GM19328 (cell line): ENCODE measurements around the gene MTNR1B.

Experiments
- ATAC-seq: cut with Tn5 transposase; IDR thresholded peaks from one replicate; pipeline ENCODE4 v1.9.1; 2021; ENCODE audit warnings: mild to moderate bottlenecking, moderate library complexity; ENCODE audit not compliant: unreplicated experiment

MTNR1B gene

DNA sequence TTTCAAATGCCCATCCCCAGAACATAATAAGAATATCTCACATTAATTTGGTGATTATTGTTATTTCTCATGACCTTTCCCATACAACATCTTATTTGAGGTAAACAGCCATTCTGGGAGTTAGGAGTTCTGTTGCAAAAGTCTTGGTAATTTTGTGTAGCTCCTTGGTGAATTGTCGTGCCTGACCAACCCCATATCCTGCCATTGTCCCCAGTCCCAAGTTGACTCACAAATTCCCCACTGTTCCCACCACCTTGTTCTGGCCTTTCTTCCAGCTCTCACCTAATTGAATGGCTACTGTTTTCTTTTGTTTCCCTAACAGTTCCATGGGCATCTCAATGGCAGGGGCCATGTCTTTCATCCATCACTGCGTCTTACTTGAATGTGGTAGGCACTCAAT is 8.0 kb downstream of the MTNR1B start:
- ATAC-seq, result no peak

DNA sequence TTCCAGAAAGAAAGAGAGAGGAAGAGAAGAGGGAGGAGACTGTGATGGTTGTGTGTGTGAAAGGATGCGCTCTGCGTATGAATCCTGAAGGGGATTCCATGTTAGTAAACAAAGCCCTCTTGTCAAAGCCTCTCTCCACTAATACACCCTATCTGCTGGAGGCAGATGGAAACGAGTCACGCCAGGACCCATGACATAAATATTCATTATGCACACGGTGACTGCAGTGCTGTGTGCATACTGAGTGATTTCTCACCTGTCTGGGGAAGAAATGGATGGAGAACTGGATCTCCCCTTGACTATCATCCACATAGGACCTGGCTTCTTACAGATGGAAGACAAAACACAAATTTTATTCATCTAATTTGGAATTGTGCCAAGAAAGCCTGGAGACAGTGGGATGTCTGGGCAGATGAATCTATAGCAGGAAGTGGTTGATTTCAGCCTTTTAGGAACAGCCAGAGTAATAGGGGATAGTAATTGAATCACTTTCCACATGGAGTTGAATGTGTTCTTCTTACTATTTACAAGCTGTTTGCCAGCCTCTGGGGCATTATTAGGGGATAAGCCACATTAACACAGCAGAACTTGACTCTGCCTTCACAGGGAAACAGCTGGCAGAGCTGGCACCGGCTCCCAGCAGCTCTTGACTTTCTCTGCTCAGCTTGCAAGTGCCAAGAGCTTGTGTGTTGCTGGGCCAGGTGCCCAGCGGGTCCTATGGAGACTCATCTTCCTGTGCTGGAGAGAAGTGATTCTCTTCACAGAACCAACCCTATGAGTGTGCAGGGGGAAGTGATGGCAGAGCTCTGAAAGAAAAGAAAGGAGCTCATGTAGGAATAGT is 9.0 kb downstream of the MTNR1B start:
- ATAC-seq, result no peak

DNA sequence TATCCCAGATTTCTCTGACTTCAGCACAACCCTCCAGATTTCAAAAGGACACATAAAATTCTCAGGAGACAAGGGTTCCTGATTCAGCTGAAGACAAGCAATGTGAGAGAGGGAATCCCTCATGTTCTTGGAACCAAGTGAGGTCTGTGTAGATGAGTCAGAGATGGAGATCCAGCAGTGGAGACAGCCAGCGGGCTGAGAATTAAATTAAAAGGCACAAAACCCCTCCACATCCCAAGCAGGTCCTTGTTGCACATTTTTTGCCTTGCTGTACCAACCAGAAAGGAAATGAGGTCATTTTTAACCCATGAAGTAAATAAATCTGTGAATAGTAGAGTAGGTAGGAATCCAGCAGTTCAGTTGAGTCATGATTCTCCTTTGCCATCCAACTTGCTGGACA is 9.7 kb downstream of the MTNR1B start:
- ATAC-seq, result no peak

DNA sequence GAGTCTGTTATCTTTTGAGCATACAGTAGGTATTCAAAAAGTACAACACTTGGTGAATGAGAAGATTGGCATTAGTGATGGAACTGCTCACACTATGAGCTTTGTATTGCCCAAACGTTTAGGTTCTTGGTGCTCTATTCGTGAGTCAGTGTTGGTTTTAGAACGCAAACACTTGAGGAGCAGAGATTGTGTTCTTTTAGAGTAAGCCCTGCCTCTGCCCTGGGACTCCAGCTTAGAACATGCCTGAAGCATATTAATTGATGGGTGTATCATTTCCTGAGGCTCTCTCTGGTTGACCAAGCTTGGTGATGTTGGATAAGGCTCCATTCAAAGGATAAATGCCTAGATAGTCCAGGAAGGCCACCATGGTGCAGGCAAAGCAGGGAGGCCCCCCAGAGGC is 10.9 kb downstream of the MTNR1B start:
- ATAC-seq, result no peak

DNA sequence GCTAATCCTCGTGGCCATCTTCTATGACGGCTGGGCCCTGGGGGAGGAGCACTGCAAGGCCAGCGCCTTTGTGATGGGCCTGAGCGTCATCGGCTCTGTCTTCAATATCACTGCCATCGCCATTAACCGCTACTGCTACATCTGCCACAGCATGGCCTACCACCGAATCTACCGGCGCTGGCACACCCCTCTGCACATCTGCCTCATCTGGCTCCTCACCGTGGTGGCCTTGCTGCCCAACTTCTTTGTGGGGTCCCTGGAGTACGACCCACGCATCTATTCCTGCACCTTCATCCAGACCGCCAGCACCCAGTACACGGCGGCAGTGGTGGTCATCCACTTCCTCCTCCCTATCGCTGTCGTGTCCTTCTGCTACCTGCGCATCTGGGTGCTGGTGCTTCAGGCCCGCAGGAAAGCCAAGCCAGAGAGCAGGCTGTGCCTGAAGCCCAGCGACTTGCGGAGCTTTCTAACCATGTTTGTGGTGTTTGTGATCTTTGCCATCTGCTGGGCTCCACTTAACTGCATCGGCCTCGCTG is 12.1 kb downstream of the MTNR1B start:
- ATAC-seq, result no peak

DNA sequence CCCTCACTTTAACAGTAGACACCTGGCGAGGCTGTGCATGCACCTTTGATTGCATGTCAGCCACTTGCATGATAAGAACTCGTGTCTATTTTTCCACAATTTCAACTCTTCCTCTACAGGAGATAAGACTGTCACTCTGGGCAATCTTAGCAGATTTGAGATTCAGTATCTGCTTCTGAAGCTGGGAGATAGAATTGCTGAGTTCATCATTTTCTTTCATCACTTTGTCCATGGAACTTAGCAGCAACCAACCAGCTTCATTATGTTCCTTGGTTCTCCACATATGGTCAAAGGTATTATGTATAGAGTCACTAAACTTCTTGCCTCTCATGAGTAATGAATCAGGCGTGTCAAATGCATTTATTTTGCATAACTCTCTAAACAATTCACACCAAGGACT is 17.1 kb downstream of the MTNR1B start:
- no peak for ATAC-seq

DNA sequence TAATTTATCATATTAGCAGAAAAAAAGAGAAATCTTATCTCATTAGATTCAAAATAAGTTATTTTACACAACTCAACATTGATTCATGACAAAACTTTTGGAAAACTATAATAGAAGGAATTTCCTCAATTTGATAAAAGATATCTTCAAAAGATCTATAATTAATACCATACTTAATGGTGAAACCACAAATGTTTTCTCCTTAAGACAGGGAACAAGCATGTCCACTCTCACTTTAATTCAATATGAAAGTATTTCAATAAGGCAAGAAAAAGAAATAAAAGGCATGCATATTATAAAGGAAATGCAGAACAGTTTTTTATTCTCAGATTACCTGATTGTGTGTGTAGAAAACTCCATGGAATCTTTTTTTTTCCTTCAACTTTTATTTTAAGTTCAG is 23.6 kb downstream of the MTNR1B start:
- ATAC-seq, result no peak

DNA sequence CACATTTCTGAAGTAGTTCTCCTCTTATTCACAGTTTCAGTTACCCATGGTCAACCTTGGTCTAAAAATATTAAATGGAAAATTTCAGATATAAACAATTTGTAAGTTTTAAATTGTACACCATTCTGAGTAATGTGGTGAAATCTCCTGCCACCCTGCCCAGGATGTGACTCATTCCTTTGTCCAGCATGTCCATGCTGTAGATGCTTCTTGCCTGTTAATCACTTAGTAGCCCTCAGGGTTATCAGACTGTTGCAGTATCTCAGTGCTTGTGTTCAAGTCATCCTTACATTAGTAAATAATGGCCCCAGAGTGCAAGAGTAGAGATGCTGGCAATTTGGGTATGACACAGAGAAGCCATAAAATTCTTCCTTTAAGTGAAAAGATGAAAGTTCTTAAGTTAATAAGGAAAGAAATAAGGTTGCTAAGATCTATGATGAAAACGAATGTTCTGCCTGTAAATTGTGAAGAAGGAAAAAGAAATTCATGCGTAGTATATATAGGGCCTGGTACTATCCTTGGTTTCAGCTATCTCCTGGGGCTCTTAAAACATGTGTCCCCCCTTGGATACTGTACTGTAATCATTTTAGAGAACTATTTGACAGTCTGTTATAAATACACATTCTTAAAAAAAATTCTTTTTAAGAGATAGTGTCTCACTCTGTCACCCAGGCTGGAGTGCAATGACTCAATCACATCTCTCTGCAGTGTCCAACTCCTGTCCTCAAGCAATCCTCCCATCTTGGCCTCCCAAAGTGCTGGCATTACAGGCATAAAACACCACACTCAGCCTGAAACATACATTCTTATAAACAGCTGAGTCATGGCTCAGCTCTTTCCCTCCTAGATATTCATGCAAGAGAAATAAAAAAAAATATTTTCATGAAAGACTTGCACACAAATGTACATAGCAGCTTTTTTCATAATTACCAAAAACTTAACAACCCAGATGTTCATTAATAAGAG is 31.3 kb downstream of the MTNR1B start:
- no peak for ATAC-seq

DNA sequence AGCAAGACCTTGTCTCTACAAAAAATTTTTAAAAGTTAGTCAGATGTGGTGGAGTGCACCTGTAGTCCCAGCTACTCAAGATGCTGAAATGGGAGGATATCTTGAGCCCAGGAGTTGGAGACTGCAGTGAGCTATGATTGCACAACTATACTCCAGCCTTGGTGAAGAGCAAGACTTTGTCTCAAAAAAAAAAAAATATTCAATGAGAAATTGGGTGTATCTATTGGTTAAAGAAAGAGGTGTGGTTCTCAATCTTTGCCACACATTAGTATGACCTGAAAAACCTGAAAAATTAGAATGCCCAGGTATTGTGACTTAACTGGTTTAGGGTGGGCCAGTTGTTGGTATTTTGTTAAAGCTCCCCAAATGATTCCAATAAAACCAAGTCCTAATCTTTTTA is 32.4 kb downstream of the MTNR1B start:
- ATAC-seq, result no peak

DNA sequence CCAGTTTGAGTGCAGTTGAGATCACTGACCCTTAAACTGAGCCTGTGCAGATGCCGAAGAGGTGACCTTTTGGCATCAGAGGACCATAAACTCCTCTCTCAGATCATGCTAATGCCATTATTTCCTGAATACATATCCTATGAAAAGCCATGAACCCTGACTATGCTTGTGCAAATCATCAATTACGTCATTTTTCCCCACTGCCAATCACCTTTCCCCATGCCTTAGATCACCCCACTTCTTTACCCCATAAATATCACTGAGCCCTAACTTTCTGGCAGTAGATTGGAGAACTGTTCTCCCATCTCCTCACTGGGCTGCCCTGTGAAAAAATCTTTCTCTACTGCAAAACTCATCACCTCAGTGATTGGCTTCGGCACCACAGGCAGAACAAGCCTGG is 32.9 kb downstream of the MTNR1B start:
- no peak for ATAC-seq

DNA sequence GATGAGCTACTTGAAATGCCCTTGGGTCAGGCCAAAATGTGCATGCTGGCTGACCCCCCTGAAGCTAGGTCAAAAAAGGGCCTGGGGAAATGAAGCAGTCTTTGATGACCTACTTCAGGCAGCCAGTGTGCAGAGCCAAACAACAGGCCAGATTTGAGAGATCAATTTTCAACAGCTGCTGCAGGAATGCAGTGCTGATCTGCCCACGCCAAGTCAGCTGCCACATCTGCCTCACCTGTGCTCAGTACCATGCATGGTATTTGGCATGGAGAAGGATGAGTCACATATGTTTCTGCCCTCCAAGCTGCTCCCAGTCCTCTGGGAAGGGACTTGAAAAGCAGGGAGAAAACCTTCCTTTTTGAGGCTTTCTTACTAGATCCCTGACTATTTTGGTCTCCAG is 35.8 kb downstream of the MTNR1B start:
- ATAC-seq, result no peak

DNA sequence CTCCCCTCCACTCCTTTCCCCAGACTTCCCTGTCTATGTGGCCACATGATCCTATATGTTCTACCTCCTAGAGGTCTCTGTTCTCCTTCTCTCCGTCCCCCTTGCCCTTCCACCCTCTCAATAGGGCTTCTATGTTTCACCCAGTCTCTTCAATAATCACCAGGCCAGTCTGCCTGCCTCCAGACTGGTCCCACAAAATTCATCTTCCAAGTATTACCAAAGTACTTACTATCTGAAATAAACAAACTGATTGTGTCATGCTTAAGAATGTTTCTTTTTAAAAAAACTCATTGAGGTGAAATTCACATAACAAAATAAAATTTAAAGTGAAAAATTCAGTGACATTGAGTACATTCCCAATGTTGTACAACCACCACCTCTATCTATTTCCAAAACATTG is 44.2 kb downstream of the MTNR1B start:
- ATAC-seq, result no peak

DNA sequence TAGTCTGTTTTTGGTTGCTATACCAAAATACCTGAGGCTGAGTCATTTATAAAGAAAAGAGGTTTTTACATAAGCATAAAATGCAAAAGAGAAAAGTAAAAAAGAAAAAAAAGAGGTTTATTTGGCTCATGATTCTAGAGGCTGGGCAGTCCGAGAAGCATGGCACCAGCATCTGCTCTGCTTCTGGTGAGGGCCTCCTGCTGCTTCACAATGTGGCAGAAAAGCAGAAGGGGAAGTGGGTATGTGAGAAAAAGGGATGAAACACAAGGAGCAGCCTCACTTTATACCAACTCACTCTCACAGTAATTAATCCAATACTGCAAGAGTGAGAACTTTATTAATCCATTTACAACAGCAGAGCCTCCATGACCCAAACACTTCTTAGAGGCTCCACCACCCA is 47.1 kb downstream of the MTNR1B start:
- no peak for ATAC-seq

DNA sequence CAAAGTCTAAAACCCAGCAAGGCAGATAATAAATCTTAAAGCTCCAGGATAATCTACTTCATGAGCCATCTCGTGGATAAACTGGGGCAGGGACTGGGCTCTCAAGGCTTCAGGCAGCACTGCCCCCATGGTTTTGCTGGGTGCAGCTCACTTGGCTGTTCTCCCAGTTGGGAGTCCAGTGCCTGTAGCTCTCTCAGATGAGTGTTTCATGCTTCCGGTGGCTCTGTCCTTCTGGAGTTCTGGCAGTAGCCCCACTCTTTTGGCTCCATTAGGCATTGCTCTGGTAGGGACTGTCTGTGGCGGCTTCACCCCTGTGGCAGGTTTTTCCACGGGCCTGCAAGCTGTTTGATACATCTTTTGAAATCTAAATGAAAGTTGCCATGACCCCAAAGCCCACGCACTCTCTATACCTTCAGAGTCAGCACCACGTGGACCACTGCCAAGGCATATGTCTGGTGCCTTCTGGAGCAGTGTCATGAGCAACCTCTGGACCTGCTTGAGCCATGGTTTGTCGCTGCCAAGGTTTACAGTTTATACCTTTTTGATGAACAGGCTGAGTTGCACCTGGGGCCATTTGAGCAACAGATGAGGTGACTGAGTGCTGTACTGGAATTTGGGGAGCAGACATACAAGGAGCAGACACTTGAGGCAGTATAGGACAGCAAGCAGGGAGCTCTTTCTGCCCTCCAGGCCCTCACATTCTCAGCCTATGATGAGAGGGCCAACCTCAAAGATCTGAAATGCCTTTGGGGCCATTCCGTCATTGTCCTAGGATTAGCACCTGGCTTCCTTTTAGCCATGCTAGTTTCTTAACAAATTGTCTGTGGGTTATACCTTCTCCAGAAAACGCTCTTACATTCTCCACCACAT is 48.6 kb downstream of the MTNR1B start:
- no peak for ATAC-seq

DNA sequence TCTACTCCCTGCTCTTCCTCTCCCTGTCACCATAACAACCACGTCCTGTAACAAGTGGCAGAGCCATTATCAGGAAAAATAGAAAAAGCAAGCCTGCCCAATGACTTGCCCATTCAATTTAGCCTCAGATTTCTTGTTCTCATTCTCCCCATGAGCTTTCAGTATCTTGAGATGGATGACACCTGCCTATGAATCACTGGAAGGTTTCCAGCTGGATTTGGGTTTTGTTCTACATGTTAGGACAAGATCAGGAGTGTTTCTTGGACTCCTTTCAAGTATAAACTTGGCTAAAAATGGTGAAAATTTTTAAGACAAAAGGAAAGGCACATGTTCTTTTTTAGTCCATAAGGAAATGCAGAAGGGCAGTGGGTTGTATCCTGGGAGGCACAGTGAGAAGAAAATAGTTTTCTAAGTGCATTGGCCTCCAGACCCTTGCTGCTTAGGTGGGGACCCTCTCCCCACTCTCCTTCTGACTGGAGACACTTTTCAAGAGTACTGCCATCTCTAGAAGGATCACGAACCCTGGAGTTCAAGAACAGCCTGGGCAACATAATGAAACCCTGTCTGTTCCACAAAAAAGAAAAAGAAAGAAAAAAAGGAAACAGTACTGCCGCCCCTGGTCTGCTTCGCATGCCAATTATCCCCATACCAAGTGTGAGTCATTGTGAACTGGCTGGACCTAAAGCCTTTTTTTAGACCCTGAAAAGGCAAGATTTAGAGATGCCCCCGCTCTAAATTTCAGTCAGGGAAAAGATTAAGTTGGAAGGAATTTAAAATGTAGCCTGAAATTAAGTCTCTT is 51.0 kb downstream of the MTNR1B start:
- ATAC-seq, result no peak

DNA sequence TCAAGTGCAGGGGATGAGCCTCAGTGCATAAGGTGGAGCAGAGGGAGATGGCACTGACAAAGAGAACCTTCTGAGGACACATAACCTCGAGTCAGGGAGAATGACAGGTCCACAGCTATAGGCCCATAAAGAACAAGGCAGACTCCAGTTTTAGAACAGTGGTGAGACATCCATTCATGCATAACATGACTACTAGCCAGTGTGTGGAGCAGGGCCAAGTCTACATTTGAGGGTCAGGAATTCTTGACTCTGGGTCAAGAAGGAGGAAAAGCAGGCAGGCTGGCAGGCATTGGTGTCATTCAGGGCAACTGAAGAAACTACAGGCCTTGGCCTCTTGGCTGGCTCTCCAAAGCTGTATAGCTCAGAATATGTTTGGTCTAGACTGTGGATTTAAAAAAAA is 54.9 kb downstream of the MTNR1B start:
- no peak for ATAC-seq

DNA sequence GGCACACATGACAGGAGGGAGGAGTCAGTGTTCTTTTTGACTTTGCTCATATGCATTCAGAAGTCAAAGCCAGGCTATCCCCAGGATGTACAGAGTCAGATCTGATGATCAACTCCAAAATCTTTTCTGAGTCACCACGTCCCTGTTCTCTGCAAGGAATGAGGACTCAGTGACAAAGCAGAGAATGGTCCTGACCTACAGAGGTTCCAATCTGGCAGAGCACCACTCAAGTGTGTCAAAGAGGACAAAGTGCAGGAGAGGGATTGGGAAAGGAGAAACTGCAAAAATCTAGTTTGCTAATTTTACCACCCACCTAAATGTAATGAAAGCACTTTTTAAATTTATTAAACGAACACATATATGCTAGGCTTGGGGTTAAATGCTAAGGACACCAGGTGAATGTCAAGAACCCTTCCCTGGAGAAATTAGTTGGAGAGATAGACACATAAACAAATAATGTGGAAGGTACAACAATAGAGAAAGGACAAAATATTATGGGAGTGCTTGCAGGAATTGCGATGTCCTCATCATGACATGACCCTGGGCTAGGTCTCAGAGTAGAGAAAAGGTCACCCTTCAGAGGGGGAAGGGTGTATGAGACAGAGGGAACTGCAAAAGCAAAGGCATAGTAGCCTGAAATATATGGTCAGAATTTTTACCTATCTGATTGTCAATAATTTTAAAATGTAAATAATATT is 56.3 kb downstream of the MTNR1B start:
- no peak for ATAC-seq

DNA sequence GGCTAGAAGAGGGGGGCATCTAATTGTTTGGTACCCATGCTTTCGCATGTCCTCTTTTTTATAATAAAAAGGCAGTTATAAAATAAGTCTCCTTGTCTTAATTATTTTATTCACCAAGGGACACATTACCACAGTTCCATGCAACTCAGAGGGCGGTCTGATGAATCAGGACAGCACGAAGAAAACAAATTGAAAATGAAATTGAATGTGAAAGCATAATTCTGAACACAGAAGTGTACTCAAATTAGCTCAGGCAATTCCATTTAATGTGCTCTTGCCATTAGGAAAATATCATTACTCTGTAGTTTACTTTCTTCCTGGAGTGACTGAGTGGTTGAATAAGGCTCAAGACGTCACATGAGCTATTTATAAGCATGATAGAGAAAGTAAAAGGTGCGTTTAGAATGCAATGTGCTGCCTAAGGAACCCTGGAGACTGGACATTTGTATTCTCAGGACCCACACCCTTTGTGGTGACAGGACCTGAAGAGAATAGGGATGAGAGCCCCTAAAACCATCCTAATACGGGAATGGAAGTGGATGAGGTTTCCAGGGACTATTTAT is 59.6 kb downstream of the MTNR1B start:
- no peak for ATAC-seq

DNA sequence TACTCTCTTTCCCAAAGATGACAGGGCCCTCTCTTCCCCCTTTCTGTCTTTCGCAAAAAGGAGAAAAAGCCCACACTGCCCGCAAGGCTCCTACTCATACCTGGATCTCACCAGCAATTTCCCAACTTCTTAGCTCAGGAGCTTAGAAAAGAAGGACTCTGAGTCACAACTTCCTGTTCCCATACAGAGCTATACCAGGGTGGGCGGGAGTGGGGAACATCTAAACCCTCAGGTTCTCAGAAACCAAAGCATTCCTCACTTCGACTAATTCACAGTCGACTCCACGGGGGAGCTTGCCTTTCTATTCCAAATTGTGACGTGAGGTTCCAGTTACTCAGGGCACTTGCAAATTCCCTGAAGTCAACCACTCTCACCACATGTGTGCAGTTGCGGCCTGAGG is 61.9 kb downstream of the MTNR1B start:
- ATAC-seq, result no peak
